ENCODE data around the gene EDDM3A.
A peak's percentile ranks its signal among the peaks of the same experiment; 100 is the strongest.
"Not testable (repeated sequence)": the region's sequence is repeated elsewhere in the genome, so short reads cannot be mapped to it uniquely, and the experiment has no call there.

Gene EDDM3A

GRCh38 chr14:20719777-20720176 lies 25.9 kb upstream of the EDDM3A start:
- no peak overlapping the region for H3K4me3 ChIP-seq (ENCODE audit: low read depth, low read length)
- TF ChIP-seq CTCF (IDR thresholded peaks at IDR 0.05; ENCODE audit: control insufficient read depth, extremely low read depth, insufficient read depth), result no peak
- DNase-seq (ENCODE audit: low read depth), result peak; percentile 36

- H3K4me3 ChIP-seq (ENCODE audit: low read depth, low read length), result no peak overlapping the region
- DNase-seq (ENCODE audit: low read depth), result no peak
- no peak for TF ChIP-seq CTCF (IDR thresholded peaks at IDR 0.05; ENCODE audit: control insufficient read depth, extremely low read depth, insufficient read depth)
Measured at GRCh38 chr14:20720741-20721140, 24.9 kb upstream of the EDDM3A start.

DNA sequence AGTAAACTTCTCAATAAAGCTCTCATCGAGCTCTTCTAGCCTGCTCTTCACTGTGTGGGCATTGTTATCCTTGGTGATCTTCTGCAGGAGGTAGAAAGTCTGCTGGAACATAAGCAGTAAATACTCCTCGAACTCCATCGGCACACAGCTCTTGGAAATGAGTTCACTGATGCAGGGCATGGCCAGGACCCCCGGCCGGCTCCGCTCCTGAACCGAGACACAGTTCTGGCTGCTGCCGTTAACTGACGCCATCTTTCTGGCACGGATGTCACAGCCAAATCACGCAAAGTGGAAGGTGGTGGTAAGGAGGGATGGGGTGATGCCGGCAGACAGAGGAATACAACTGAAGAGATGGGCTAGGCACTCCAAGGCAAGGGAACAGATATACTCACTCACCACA lies 23.7 kb upstream of the EDDM3A start:
- no peak for TF ChIP-seq CTCF (IDR thresholded peaks at IDR 0.05; ENCODE audit: control insufficient read depth, extremely low read depth, insufficient read depth)
- DNase-seq (ENCODE audit: low read depth), result no peak
- H3K4me3 ChIP-seq (ENCODE audit: low read depth, low read length), result no peak overlapping the region

DNA sequence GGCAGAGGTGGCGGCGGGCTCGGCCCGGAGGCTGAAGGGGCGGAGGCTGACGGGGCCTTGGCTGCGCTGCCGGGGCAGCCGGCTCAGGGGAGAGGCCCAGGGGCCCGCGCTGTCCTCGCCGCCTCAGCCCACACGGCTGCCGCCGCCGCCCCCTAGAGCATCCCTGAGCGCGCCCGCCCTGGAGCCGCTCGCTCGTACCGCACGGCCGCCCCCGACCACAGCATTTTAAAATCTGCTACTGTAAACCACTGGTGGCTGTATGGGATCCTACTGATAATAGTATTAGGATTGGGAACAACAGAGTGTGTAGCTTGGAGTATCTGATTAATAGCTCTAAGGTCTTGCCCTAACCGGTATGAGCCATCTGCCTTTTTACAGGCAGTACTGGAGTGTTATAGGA lies 22.2 kb upstream of the EDDM3A start:
- no peak overlapping the region for H3K4me3 ChIP-seq (ENCODE audit: low read depth, low read length)
- no peak for DNase-seq (ENCODE audit: low read depth)
- no peak for TF ChIP-seq CTCF (IDR thresholded peaks at IDR 0.05; ENCODE audit: control insufficient read depth, extremely low read depth, insufficient read depth)

DNA sequence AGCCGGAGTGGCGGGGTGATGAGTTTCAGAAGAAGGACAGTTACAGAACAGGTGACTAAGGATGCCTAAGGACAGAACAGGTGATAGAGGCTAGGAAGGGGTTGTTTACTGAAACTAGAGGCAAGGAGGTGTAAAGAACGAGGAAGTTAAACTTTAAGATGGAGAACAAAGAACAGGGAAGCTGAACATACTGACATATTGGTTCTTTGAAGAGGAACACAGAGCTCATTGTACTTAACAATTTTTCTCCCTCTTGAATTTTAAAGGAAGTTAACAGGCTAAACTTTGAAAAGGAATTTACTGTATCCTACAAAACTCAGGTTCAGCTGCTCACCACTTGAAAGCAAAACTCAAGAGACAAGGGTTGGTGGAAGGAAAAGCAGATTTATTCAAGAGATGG lies 19.6 kb upstream of the EDDM3A start:
- DNase-seq (ENCODE audit: low read depth); H3K4me3 ChIP-seq (ENCODE audit: low read depth, low read length): not testable (repeated sequence)

DNA sequence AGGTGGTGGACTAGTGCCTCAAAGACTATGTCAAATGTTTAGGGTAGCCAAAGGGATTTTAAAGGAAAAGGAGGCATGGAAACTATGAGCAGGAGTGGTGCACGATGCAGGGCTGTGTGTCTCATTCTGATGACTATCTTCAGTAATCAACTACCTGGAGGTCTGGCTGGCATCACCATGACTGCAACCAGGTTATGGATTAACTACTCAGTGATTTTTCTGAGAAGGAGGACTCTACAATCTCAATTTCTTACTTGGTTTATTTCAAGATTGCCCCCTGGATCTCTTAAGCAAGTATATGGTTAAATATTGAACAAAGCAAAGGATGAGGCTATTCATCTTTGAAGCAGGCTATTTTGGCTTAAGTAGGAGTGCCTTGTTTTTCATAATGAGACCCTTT lies 19.2 kb upstream of the EDDM3A start:
- DNase-seq (ENCODE audit: low read depth), result no peak
- no peak overlapping the region for H3K4me3 ChIP-seq (ENCODE audit: low read depth, low read length)
- no peak for TF ChIP-seq CTCF (IDR thresholded peaks at IDR 0.05; ENCODE audit: control insufficient read depth, extremely low read depth, insufficient read depth)

DNA sequence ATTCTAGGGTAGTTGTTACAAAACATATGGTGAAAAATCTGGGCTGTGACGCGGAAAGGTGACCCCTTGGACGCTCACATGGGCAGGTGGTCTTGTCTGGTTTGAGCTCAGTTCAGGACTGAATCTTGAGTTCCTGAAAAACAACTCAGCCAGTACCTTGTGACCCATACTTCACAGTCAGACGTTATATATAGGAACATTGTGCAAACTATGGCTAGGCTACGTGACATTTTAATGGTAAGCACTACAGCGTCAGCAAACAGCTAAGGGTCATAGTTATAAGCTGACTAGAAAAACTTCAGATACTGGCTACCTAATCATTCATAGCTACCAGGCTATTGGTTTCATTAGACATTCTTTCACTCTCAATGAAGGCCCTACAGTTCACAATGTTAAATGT lies 14.8 kb upstream of the EDDM3A start:
- DNase-seq (ENCODE audit: low read depth), result no peak
- H3K4me3 ChIP-seq (ENCODE audit: low read depth, low read length), result no peak overlapping the region
- no peak for TF ChIP-seq CTCF (IDR thresholded peaks at IDR 0.05; ENCODE audit: control insufficient read depth, extremely low read depth, insufficient read depth)

DNA sequence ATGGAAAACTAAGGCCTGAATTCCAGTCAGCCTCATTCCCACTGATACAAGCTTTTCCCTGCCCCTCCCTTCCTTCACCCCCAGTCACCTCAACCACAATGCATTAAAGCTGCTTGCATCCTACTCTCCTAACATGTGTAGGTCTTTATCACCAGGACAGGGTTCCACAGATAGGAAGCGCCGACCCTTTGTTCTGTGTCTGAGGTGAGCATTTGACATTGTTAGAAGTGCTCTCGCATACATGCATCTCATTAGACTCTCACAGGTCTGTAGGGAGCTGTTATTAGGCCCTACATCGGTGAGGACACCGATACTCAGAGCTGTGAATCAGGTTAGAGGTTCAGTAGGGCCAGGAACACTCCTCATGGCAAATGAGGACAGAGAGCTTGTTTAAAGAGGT lies 13.2 kb upstream of the EDDM3A start:
- H3K4me3 ChIP-seq (ENCODE audit: low read depth, low read length), result no peak overlapping the region
- DNase-seq (ENCODE audit: low read depth), result no peak
- TF ChIP-seq CTCF (IDR thresholded peaks at IDR 0.05; ENCODE audit: control insufficient read depth, extremely low read depth, insufficient read depth), result no peak
